GM12878 (cell line): Measurements from ENCODE around the gene ALG8. TPM values are rescaled to one million over a fixed set of nuclear protein-coding genes. Genes with fewer than 3 reads are reported as not detected.

Source experiments
- ATAC-seq: fragments of 200-7000 bp; cut with Tn5 transposase; 3 replicates; pipeline ENCODE4 v1.9.1; 2020; ENCODE audit warnings: mild to moderate bottlenecking, moderate library complexity
- Bru-seq: library from RNA; stranded (reverse); fragments of 400-500 nt; gene quantifications from one replicate; lab custom pipeline; 2021; lab: Mats Ljungman, UMichigan
- BruChase-seq, 2 experiments: library from RNA; stranded (reverse); fragments of 400-500 nt; gene quantifications; one replicate each; lab custom pipeline; 2021; lab: Mats Ljungman, UMichigan
- BruUV-seq: library from RNA; stranded (reverse); fragments of 400-500 nt; replicated peaks from 2 replicates; lab custom pipeline; 2021; lab: Mats Ljungman, UMichigan
- CTCF ChIA-PET: fragments of 300-600 bp; sonication (Branson Sonifier 250); formaldehyde crosslinking; extraction: SDS; loops from one replicate; lab custom pipeline; 2021; ENCODE audit warnings: inconsistent platforms; lab: Yijun Ruan, JAX
- POLR2A ChIA-PET: fragments of 350-600 bp; formaldehyde crosslinking; extraction: SDS; loops from one replicate; lab custom pipeline; 2021; ENCODE audit warnings: inconsistent platforms; lab: Charles Lee
- RAD21 ChIA-PET: fragments of 300-600 bp; sonication (Branson Sonifier 250); formaldehyde crosslinking; loops from one replicate; lab custom pipeline; 2023; ENCODE audit warnings: antibody characterized with exemption; ENCODE audit not compliant: unreplicated experiment; lab: Charles Lee
- SMC1A ChIA-PET: fragments of 300-600 bp; sonication (Branson Sonifier 250); formaldehyde crosslinking; loops from one replicate; lab custom pipeline; 2023; ENCODE audit not compliant: unreplicated experiment, uncharacterized antibody; lab: Charles Lee
- DNase-seq: peaks from one replicate; pipeline ENCODE4 v3.0.0-alpha.2; 2011; ENCODE audit warnings: low read depth, low spot score
- FAIRE-seq: peaks from 3 replicates; lab custom pipeline; 2011; peaks lifted over from hg19 to GRCh38; lab: Jason Lieb, UNC
- H2AFZ ChIP-seq: 2 replicates; pipeline ENCODE4 v1.6.0; 2011; ENCODE audit warnings: low read depth, low read length, control low read depth; ENCODE audit not compliant: control insufficient read depth
- H3K27ac ChIP-seq: 2 replicates; pipeline ENCODE4 v1.5.1; 2011; ENCODE audit warnings: control low read depth; ENCODE audit not compliant: control insufficient read depth, insufficient read depth
- H3K27me3 ChIP-seq, 2 experiments: replicated peaks in 1 of 2; 2 replicates each; pipeline versions ENCODE4 v1.6.0 to v1.6.1; 2011; ENCODE audit warnings: low read length in 1 of 2; ENCODE audit not compliant: control insufficient read depth in 2 of 2, insufficient read depth in 2 of 2
- H3K36me3 ChIP-seq, 2 experiments: 2 replicates each; pipeline ENCODE4 v1.5.1; 2011; ENCODE audit warnings: low read length in 1 of 2; ENCODE audit not compliant: control insufficient read depth in 2 of 2, insufficient read depth in 2 of 2
- H3K4me1 ChIP-seq: 2 replicates; pipeline ENCODE4 v1.6.1; 2011; ENCODE audit warnings: mild to moderate bottlenecking, low read length, moderate library complexity, mixed read lengths; ENCODE audit not compliant: control insufficient read depth, insufficient read depth
- H3K4me2 ChIP-seq: 2 replicates; pipeline ENCODE4 v1.6.0; 2011; ENCODE audit warnings: control low read depth; ENCODE audit not compliant: control insufficient read depth, insufficient read depth
- H3K4me3 ChIP-seq: fragments of 200-600 bp; sonication (generic); 2 replicates; pipeline ENCODE4 v1.5.1; 2016
- H3K79me2 ChIP-seq: 2 replicates; pipeline ENCODE4 v1.6.0; 2011; ENCODE audit warnings: low read length; ENCODE audit not compliant: control insufficient read depth, insufficient read depth
- H3K9ac ChIP-seq: 2 replicates; pipeline ENCODE4 v1.8.0; 2011; ENCODE audit warnings: low read length, control low read depth, mixed read lengths; ENCODE audit not compliant: control insufficient read depth, insufficient read depth
- H3K9me3 ChIP-seq: replicated peaks from 3 replicates; pipeline ENCODE4 v1.5.1; 2011; ENCODE audit warnings: mild to moderate bottlenecking, low read length; ENCODE audit not compliant: control insufficient read depth, insufficient read depth
- H4K20me1 ChIP-seq: 2 replicates; pipeline ENCODE4 v1.6.0; 2011; ENCODE audit not compliant: control insufficient read depth, insufficient read depth
- CHD2 ChIP-seq: IDR thresholded peaks from 2 replicates; pipeline ENCODE4 v1.6.1; 2011; ENCODE audit warnings: low read depth, low read length, improper control_type of control experiment, borderline replicate concordance
- E2F4 ChIP-seq: IDR thresholded peaks from 2 replicates; pipeline ENCODE4 v1.6.1; 2012; ENCODE audit warnings: low read depth, low read length, improper control_type of control experiment
- FOS ChIP-seq: IDR thresholded peaks from 3 replicates; pipeline ENCODE4 v1.6.1; 2011; ENCODE audit warnings: borderline replicate concordance; ENCODE audit not compliant: insufficient read length; ENCODE audit errors: extremely low read depth
- GATAD2B ChIP-seq: fragments of 450-650 bp; conservative IDR thresholded peaks from 2 replicates; pipeline ENCODE4 v1.6.1; 2017; ENCODE audit warnings: low read depth, mild to moderate bottlenecking, moderate library complexity
- MAX ChIP-seq: IDR thresholded peaks from 2 replicates; pipeline ENCODE4 v1.6.1; 2012; ENCODE audit warnings: low read depth, low read length, improper control_type of control experiment
- NFYB ChIP-seq: IDR thresholded peaks from 2 replicates; pipeline ENCODE4 v1.6.1; 2011; ENCODE audit warnings: low read depth, mild to moderate bottlenecking, low read length, improper control_type of control experiment, moderate library complexity; ENCODE audit not compliant: insufficient read depth
- NRF1 ChIP-seq: conservative IDR thresholded peaks from 2 replicates; pipeline ENCODE4 v1.6.1; 2011; ENCODE audit warnings: mild to moderate bottlenecking, low read depth, low read length, improper control_type of control experiment
- POU2F2 ChIP-seq: IDR thresholded peaks from 3 replicates; pipeline ENCODE4 v1.6.1; 2011; ENCODE audit warnings: low read depth, mild to moderate bottlenecking, low read length, borderline replicate concordance
- RAD21 ChIP-seq: IDR thresholded peaks from 2 replicates; pipeline ENCODE4 v1.6.1; 2011; ENCODE audit warnings: mild to moderate bottlenecking, low read depth, low read length, moderate library complexity; ENCODE audit not compliant: insufficient read depth
- RBBP5 ChIP-seq: fragments of 200-600 bp; sonication (generic); conservative IDR thresholded peaks from 2 replicates; pipeline ENCODE4 v1.6.1; 2016
- SPI1 ChIP-seq: IDR thresholded peaks from 2 replicates; pipeline ENCODE4 v1.6.1; 2011; ENCODE audit warnings: low read depth, mild to moderate bottlenecking, low read length, moderate library complexity, borderline replicate concordance; ENCODE audit not compliant: insufficient read depth
- TARDBP ChIP-seq: IDR thresholded peaks from 2 replicates; pipeline ENCODE4 v1.6.1; 2016; ENCODE audit warnings: borderline replicate concordance
- YBX1 ChIP-seq: fragments of 450-650 bp; IDR thresholded peaks from 2 replicates; pipeline ENCODE4 v1.6.1; 2016; ENCODE audit warnings: antibody characterized with exemption
- WGBS: methylation state at CpG from one replicate; pipeline ENCODE4 v1.1.6; 2016; ENCODE audit warnings: low lambda C conversion rate; ENCODE audit not compliant: insufficient replicate concordance, insufficient coverage; ENCODE audit errors: missing lambda C conversion rate; 5-methylcytosine and 5-hydroxymethylcytosine counted together
- in situ Hi-C: fragments of 300-500 bp; cut with MboI; formaldehyde crosslinking; loops from 9 replicates; pipeline ENCODE4 v1.14.3; 2018; ENCODE audit warnings: mixed read lengths
- intact Hi-C: fragments of 100-400 bp; cut with micrococcal nuclease; formaldehyde crosslinking; loops from one replicate; pipeline ENCODE4 v1.14.2; 2022; ENCODE audit not compliant: unreplicated experiment
- long read RNA-seq, 2 experiments: library from polyadenylated mRNA; unstranded; transcript quantifications; one replicate each; pipeline ENCODE4 v2.0.0, GENCODE V29; 2019 to 2020
- polyA minus RNA-seq, 3 experiments: library from RNA; depleted of rRNA, polyadenylated mRNA; stranded (reverse); fragments of >200 nt; gene quantifications; 2 replicates each; pipeline ENCODE4 v1.2.3, GENCODE V29; 2011
- polyA plus RNA-seq, 11 experiments: library from polyadenylated mRNA; depleted of rRNA in 4 of 11; unstranded in 6 of 11; stranded (reverse) in 5 of 11; fragments of >200 nt; fragmentation: Nextera tagmentation in 4 of 11; fragmentation: Illumina TruSeq in 1 of 11; extraction: Ambion mirVana in 4 of 11; extraction: Trizol in 1 of 11; gene quantifications; 1 replicate in 1 of 11; 2 replicates in 10 of 11; pipeline versions ENCODE4 v1.2.1 to v1.2.3, GENCODE V29; 2011 to 2016; ENCODE audit warnings: inconsistent platforms in 2 of 11, missing spikeins in 2 of 11, low read depth in 1 of 11
- total RNA-seq, 4 experiments: library from RNA; depleted of rRNA in 3 of 4; stranded (reverse); fragments of >200 nt in 3 of 4; fragmentation: Illumina TruSeq in 1 of 4; extraction: Trizol in 1 of 4; gene quantifications; 2 replicates each; pipeline versions ENCODE4 v1.2.1 to v1.2.3, GENCODE V29; 2013 to 2021

Gene ALG8
- total RNA-seq (2013; cell fraction: nucleolus; rRNA removed), result 94.3 and 98.6 TPM in 2 replicates
- total RNA-seq (2014; rRNA removed) (56.9 and 75.9 TPM in 2 replicates), total RNA-seq (2014; rRNA removed; fragmentation: Illumina TruSeq; extraction: Trizol) (66.1 and 66.9 TPM in 2 replicates), total RNA-seq (2021) (48.4 and 50.6 TPM in 2 replicates), polyA plus RNA-seq (2011; rRNA removed) (59.9 and 75.6 TPM in 2 replicates), polyA plus RNA-seq (2014; fragmentation: Illumina TruSeq; extraction: Trizol) (69.8 and 74.8 TPM in 2 replicates), polyA plus RNA-seq (2014; fragmentation: Nextera tagmentation; extraction: Ambion mirVana) (100 to 1,000 TPM in 1 of 2 experiments, 10 to 100 TPM in 1; 79.1 to 105 TPM), polyA plus RNA-seq (2014; rRNA removed) (45.7 TPM in 2 replicates), polyA plus RNA-seq (2016; fragmentation: Nextera tagmentation; extraction: Ambion mirVana) (10 to 100 TPM; 88.1 to 88.6 TPM), polyA minus RNA-seq (2011; rRNA and poly(A)+ RNA removed) (39.1 and 50.7 TPM in 2 replicates), Bru-seq, nascent RNA (percentile 67 among the genes with signal in this experiment), BruChase-seq, experiment 1, labeled RNA remaining after a 6-hour chase (percentile 64 among the genes with signal in this experiment), BruChase-seq, experiment 2, labeled RNA remaining after a 2-hour chase (percentile 70 among the genes with signal in this experiment)
- 29.4 TPM for polyA plus RNA-seq (2011; ENCODE audit: low read depth)
- polyA plus RNA-seq (2011; cell fraction: cytosol; rRNA removed), result 25.1 and 28.9 TPM in 2 replicates
- 35.4 and 35.7 TPM in 2 replicates for polyA plus RNA-seq (2011; cell fraction: nucleus; rRNA removed)
- polyA plus RNA-seq (2012), result 29.0 and 31.9 TPM in 2 replicates
- polyA minus RNA-seq (2011; cell fraction: cytosol; rRNA and poly(A)+ RNA removed), result 16.8 and 20.2 TPM in 2 replicates
- polyA minus RNA-seq (2011; cell fraction: nucleus; rRNA and poly(A)+ RNA removed), result 19.5 and 27.2 TPM in 2 replicates
- long read RNA-seq, experiment 1, transcript ALG8-201 (13 exons, 1,675 nt), result major isoform, 15 of 22 reads
- long read RNA-seq, experiment 1, partial matches to known transcripts, result 0 of 22 reads
- long read RNA-seq, experiment 1, other reads (novel, unspliced or antisense), result 7 of 22 reads
- long read RNA-seq, experiment 2, transcript ALG8-201 (13 exons, 1,675 nt), result major isoform, 14 of 30 reads
- long read RNA-seq, experiment 2, partial matches to known transcripts, result 4 of 30 reads
- long read RNA-seq, experiment 2, other reads (novel, unspliced or antisense), result 11 of 30 reads

DNA sequence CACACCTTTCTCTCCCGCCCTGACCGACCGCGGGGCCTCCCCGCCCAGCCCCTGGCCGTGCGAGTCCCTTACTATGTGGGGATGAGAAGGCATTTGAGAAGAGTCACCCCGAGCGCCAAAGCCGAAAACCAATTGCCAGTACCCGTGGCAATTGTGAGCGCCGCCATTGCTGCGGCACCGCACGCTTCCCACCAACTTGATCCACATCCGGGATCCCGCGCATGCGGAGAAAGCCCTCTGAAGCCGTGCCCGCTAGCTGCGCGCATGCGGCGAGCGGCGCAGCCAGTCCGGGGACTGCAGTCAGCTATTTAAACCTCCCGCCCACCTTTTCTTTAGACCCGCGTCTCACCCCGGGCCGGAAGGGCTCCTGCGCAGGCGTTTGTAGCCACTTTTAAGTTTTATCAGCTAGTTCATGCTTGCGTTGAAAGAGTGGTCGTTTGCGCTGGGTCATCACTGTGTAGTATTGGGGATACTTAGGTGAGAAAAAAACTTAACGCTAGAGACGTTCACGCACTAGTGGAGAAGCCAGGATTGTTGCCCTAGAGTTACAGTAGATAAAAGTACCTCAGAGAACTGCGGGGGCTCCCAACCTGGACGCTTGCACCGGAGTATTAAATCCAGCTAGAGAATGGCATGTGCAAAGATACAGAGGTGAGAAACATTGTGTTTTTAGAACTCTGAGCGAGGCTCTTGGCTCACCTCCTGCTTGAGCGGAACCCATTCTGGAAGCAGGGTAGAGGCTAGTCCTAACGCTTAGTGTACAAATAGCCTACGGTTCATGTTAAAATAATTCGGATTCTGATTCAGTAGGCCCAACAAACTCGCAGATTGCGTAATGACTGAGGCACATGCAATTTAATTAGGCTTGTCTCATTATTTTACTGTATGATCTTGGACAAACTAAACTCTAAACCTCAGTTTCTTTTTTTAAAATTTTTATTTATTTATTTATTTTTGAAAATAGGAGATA, at the start of gene ALG8:
ALG8 (minus strand) TSS at position 205 of the 970 bp plus-strand sequence; CDS start at position 167, 38 bp downstream.
- DNase-seq, result peak; percentile 90
- RAD21 ChIA-PET, result interaction anchor here (0.9 to 2.1 kb wide), 6 partner anchors 44 to 425 kb away, joined by 4 to 9 read pairs (median 4); partner anchors contain the start of genes INTS4, KCTD21, NDUFC2 and USP35
- Histone ChIP-seq H3K4me2 (peak within 1 kb of the TSS; percentile 98), H3K4me1 (peaks cover 11% of the 10 kb centered on the region), H3K9me3 (no peaks in the 10 kb centered on the region; the same call in 2 of the 3 replicates), H3K9ac (peak within 1 kb of the TSS; percentile 91), H4K20me1 (no peaks in the 10 kb centered on the region), H3K27me3 (no peaks in the 10 kb centered on the region), H2AFZ (peak within 1 kb of the TSS; percentile 92), H3K36me3 (peaks cover 0 to 4% of the 10 kb centered on the region in 2 experiments; a peak in 1 of 4 replicates), H3K4me3 (peak within 1 kb of the TSS; percentile 88), H3K79me2 (peaks cover 31% of the 10 kb centered on the region), H3K27ac (peak within 1 kb of the TSS; percentile 82)
- 3% methylated on average over 52 of the region's 52 CpGs for WGBS
- TSS peak; percentile 97 for BruUV-seq
- intact Hi-C loops (loop anchor here (1.0 to 5.0 kb wide), 4 partner anchors 49 to 423 kb away; partner anchors contain the start of genes KCTD21, NDUFC2 and USP35), in situ Hi-C loops (no loop called here)
- peak; percentile 92 for FAIRE-seq
- CTCF ChIA-PET, result interaction anchor here (0.6 to 1.9 kb wide), 9 partner anchors 8 to 554 kb away, joined by 3 to 6 read pairs (median 4); partner anchors contain the start of gene NDUFC2
- POLR2A ChIA-PET, result interaction anchor here (0.5 to 2.2 kb wide), 9 partner anchors 10 to 396 kb away, joined by 3 to 8 read pairs (median 6); partner anchors contain the start of genes INTS4, KCTD21, NDUFC2 and USP35
- SMC1A ChIA-PET, result interaction anchor here (0.7 to 3.8 kb wide), 12 partner anchors 9 to 425 kb away, joined by 3 to 21 read pairs (median 4); partner anchors contain the start of genes KCTD21, NDUFC2 and USP35
- peak; percentile 96 for ATAC-seq
- TF ChIP-seq SPI1, result no peak
- TF ChIP-seq RBBP5, result no peak
- TF ChIP-seq E2F4, result peak; percentile 97
- TF ChIP-seq RAD21, result no peak
- peak; percentile 26; the same call in 1 of the 2 replicates for TF ChIP-seq GATAD2B
- no peak for TF ChIP-seq FOS
- peak; percentile 79 for TF ChIP-seq CHD2
- peak; percentile 88 for TF ChIP-seq NRF1
- TF ChIP-seq TARDBP, result 0 out of 2 replicates have a peak, but pooled peaks have one; percentile 16
- TF ChIP-seq POU2F2, result peak; percentile 58; the same call in 1 of the 3 replicates
- peak; percentile 98 for TF ChIP-seq MAX
- peak; percentile 56; the same call in 1 of the 2 replicates for TF ChIP-seq NFYB
- TF ChIP-seq YBX1, result no peak
